Subcutaneous abdominal adipose tissue (tissue), 5 donors: Measurements from ENCODE around the gene FMNL2.

Experiments used
- H3K27ac ChIP-seq: one replicate; pipeline ENCODE4 v1.7.0; 2013; ENCODE audit warnings: low read depth, mild to moderate bottlenecking, inconsistent platforms, low read length, moderate library complexity
- H3K27me3 ChIP-seq, 5 donors: one replicate each; pipeline ENCODE4 v1.7.0; 2013; ENCODE audit warnings: low read length in 5 of 5, inconsistent platforms in 1 of 5; ENCODE audit not compliant: control insufficient read depth in 5 of 5, insufficient read depth in 4 of 5
- H3K36me3 ChIP-seq, 5 donors: one replicate each; pipeline ENCODE4 v1.7.0; 2013; ENCODE audit warnings: low read length in 5 of 5; ENCODE audit not compliant: control insufficient read depth in 5 of 5, insufficient read depth in 5 of 5
- H3K4me1 ChIP-seq, 5 donors: one replicate each; pipeline ENCODE4 v1.7.0; 2013; ENCODE audit warnings: low read length in 5 of 5, mild to moderate bottlenecking in 3 of 5, moderate library complexity in 1 of 5; ENCODE audit not compliant: control insufficient read depth in 5 of 5, insufficient read depth in 5 of 5
- H3K4me3 ChIP-seq, 5 donors: one replicate each; pipeline ENCODE4 v1.7.0; 2013; ENCODE audit warnings: low read length in 5 of 5, low read depth in 1 of 5
- H3K9ac ChIP-seq, 5 donors: one replicate each; pipeline ENCODE4 v1.7.0; 2013; ENCODE audit warnings: low read length in 5 of 5, mild to moderate bottlenecking in 4 of 5, moderate library complexity in 3 of 5
- H3K9me3 ChIP-seq, 5 donors: one replicate each; pipeline ENCODE4 v1.7.0; 2013; ENCODE audit warnings: low read length in 5 of 5; ENCODE audit not compliant: control insufficient read depth in 5 of 5
- donor health status: healthy.
- donor health status: healthy.
- donor health status: healthy.
- donor health status: healthy.
- donor health status: healthy.

FMNL2 gene

GRCh38 chr2:152638590-152638989 lies 303.6 kb downstream of the FMNL2 start:
- no peak overlapping the region for H3K4me3 ChIP-seq
- no peaks in the 10 kb centered on the region for H3K27me3 ChIP-seq
- peaks cover 0 to 7% (median 0%) of the 10 kb centered on the region in 5 donors for H3K4me1 ChIP-seq
- no peak overlapping the region for H3K27ac ChIP-seq
- no peaks in the 10 kb centered on the region for H3K9me3 ChIP-seq
- no peak overlapping the region for H3K9ac ChIP-seq
- peaks cover 27 to 76% (median 67%) of the 10 kb centered on the region in 5 donors for H3K36me3 ChIP-seq

GRCh38 chr2:152644189-152644873 lies 309.4 kb downstream of the FMNL2 start:
- peaks cover 34 to 62% (median 54%) of the 10 kb centered on the region in 5 donors for H3K36me3 ChIP-seq
- no peak overlapping the region for H3K4me3 ChIP-seq
- no peaks in the 10 kb centered on the region for H3K9me3 ChIP-seq
- H3K9ac ChIP-seq = no peak overlapping the region
- H3K27me3 ChIP-seq = no peaks in the 10 kb centered on the region
- H3K27ac ChIP-seq = no peak overlapping the region
- peaks cover 4 to 26% (median 17%) of the 10 kb centered on the region in 5 donors for H3K4me1 ChIP-seq

- H3K27me3 ChIP-seq = no peaks in the 10 kb centered on the region
- no peak overlapping the region for H3K4me3 ChIP-seq
- H3K36me3 ChIP-seq = peaks cover 20 to 52% (median 36%) of the 10 kb centered on the region in 5 donors
- peaks cover 4 to 26% (median 17%) of the 10 kb centered on the region in 5 donors for H3K4me1 ChIP-seq
- H3K9ac ChIP-seq = no peak overlapping the region
- H3K27ac ChIP-seq = peak overlapping the region; percentile 58
- H3K9me3 ChIP-seq = no peaks in the 10 kb centered on the region
These were observed 311.3 kb downstream of the FMNL2 start for GRCh38 chr2:152646264-152646663.

- Histone ChIP-seq H3K36me3 (peaks cover 16 to 48% (median 33%) of the 10 kb centered on the region in 5 donors), H3K9me3 (no peaks in the 10 kb centered on the region)
These were observed 311.8 kb downstream of the FMNL2 start for GRCh38 chr2:152646775-152647174.

GRCh38 chr2:152647552-152647951 lies 312.6 kb downstream of the FMNL2 start:
- peak overlapping the region in 3 of 5 donors; percentile 4 to 58 (median 8) for H3K9ac ChIP-seq
- H3K4me3 ChIP-seq = peak overlapping the region in 1 of 5 donors; percentile 37
- peak overlapping the region; percentile 58 for H3K27ac ChIP-seq
- peaks cover 24 to 50% (median 36%) of the 10 kb centered on the region in 5 donors for H3K36me3 ChIP-seq
- H3K4me1 ChIP-seq = peaks cover 4 to 26% (median 17%) of the 10 kb centered on the region in 5 donors
- no peaks in the 10 kb centered on the region for H3K27me3 ChIP-seq
- no peaks in the 10 kb centered on the region for H3K9me3 ChIP-seq

More at GRCh38 chr2:152646775-152647174, 311.8 kb downstream of the FMNL2 start:
- Histone ChIP-seq H3K4me3 (no peak overlapping the region), H3K27me3 (no peaks in the 10 kb centered on the region), H3K27ac (peak overlapping the region; percentile 58), H3K4me1 (peaks cover 4 to 26% (median 17%) of the 10 kb centered on the region in 5 donors), H3K9ac (no peak overlapping the region)

- Histone ChIP-seq H3K27ac (no peak overlapping the region), H3K9ac (no peak overlapping the region), H3K27me3 (no peaks in the 10 kb centered on the region), H3K4me1 (peaks cover 4 to 26% (median 17%) of the 10 kb centered on the region in 5 donors), H3K4me3 (no peak overlapping the region), H3K9me3 (no peaks in the 10 kb centered on the region), H3K36me3 (peaks cover 24 to 45% (median 34%) of the 10 kb centered on the region in 5 donors)
These were observed 313.4 kb downstream of the FMNL2 start for GRCh38 chr2:152648336-152648735.

- Histone ChIP-seq H3K27me3 (no peaks in the 10 kb centered on the region), H3K9ac (no peak overlapping the region), H3K36me3 (peaks cover 16 to 36% (median 21%) of the 10 kb centered on the region in 5 donors), H3K4me1 (peaks cover 4 to 26% (median 17%) of the 10 kb centered on the region in 5 donors), H3K27ac (no peak overlapping the region), H3K9me3 (no peaks in the 10 kb centered on the region), H3K4me3 (no peak overlapping the region)
These were observed 315.0 kb downstream of the FMNL2 start for GRCh38 chr2:152649997-152650396.

- peaks cover 12 to 29% (median 16%) of the 10 kb centered on the region in 5 donors for H3K36me3 ChIP-seq
- no peak overlapping the region for H3K9ac ChIP-seq
- H3K27ac ChIP-seq = no peak overlapping the region
These were observed 315.9 kb downstream of the FMNL2 start for GRCh38 chr2:152650768-152651371.

GRCh38 chr2:152651834-152652233 lies 316.9 kb downstream of the FMNL2 start:
- Histone ChIP-seq H3K9ac (no peak overlapping the region), H3K36me3 (peaks cover 22 to 37% (median 25%) of the 10 kb centered on the region in 5 donors), H3K27ac (no peak overlapping the region), H3K27me3 (no peaks in the 10 kb centered on the region), H3K4me3 (no peak overlapping the region), H3K4me1 (peaks cover 4 to 20% (median 15%) of the 10 kb centered on the region in 5 donors), H3K9me3 (no peaks in the 10 kb centered on the region)

More at GRCh38 chr2:152650768-152651371, 315.9 kb downstream of the FMNL2 start:
- Histone ChIP-seq H3K4me1 (peaks cover 4 to 26% (median 17%) of the 10 kb centered on the region in 5 donors), H3K27me3 (no peaks in the 10 kb centered on the region), H3K4me3 (no peak overlapping the region), H3K9me3 (no peaks in the 10 kb centered on the region)

- Histone ChIP-seq H3K4me3 (no peak overlapping the region), H3K9ac (no peak overlapping the region), H3K27ac (no peak overlapping the region), H3K36me3 (peaks cover 48 to 66% (median 55%) of the 10 kb centered on the region in 5 donors), H3K4me1 (no peaks in the 10 kb centered on the region), H3K9me3 (no peaks in the 10 kb centered on the region), H3K27me3 (no peaks in the 10 kb centered on the region)
These were observed 320.9 kb downstream of the FMNL2 start for GRCh38 chr2:152655880-152656279.
